Mucosa of descending colon (tissue), 3 donors: Measurements from ENCODE around the gene TSPAN32. TPM values are rescaled to one million over a fixed set of nuclear protein-coding genes. Genes with fewer than 3 reads are reported as not detected.
"Not testable (repeated sequence)": the region's sequence is repeated elsewhere in the genome, so short reads cannot be mapped to it uniquely, and the experiment has no call there.

Source experiments
- ATAC-seq: fragments of 200-7000 bp; cut with Tn5 transposase; one replicate; pipeline ENCODE4 v1.9.1; 2020; ENCODE audit warnings: mild to moderate bottlenecking, moderate library complexity
- DNase-seq, 3 donors: peaks; one replicate each; pipeline ENCODE4 v3.0.0-alpha.2; 2020
- H3K36me3 ChIP-seq: fragments of 200-600 bp; one replicate; pipeline ENCODE4 v1.8.0; 2021; ENCODE audit warnings: low read depth, mild to moderate bottlenecking
- H3K4me1 ChIP-seq: fragments of 200-600 bp; one replicate; pipeline ENCODE4 v1.8.0; 2021; ENCODE audit warnings: low read depth, mild to moderate bottlenecking
- H3K4me3 ChIP-seq: fragments of 200-600 bp; one replicate; pipeline ENCODE4 v1.8.0; 2021; ENCODE audit warnings: mild to moderate bottlenecking
- H3K9me3 ChIP-seq: fragments of 200-600 bp; one replicate; pipeline ENCODE4 v1.8.0; 2021; ENCODE audit warnings: mild to moderate bottlenecking
- CTCF ChIP-seq: fragments of 200-600 bp; IDR thresholded peaks from one replicate; pipeline ENCODE4 v1.8.0; 2022; ENCODE audit warnings: antibody characterized with exemption, mild to moderate bottlenecking
- intact Hi-C, 2 donors: fragments of 100-400 bp; cut with DNase I in 1 of 2; cut with micrococcal nuclease in 1 of 2; formaldehyde crosslinking; loops; one replicate each; pipeline versions ENCODE4 v1.11.0 to v1.11.1; 2022; cut with DNase I, micrococcal nuclease
- total RNA-seq, 3 donors: library from RNA; stranded (reverse); fragmentation: NEBNext Ultra II Directional in 2 of 3; extraction: Animal tissue kit (Norgen Biotek cat#: 25700) in 2 of 3; gene quantifications; one replicate each; pipeline versions ENCODE4 v1.2.1 to v1.2.4, GENCODE V29; 2021 to 2023
- donor health status: DM: no; HTN: no; CAD: no; lungs with moderate emphysema.
- donor health status: DM: no; HTN: no; CAD: no.
- donor health status: DM: no; HTN: yes; CAD: no.

TSPAN32 gene
- total RNA-seq, 3 donors from 2014 or later: 1.2 to 2.8 (median 2.6) TPM

DNA sequence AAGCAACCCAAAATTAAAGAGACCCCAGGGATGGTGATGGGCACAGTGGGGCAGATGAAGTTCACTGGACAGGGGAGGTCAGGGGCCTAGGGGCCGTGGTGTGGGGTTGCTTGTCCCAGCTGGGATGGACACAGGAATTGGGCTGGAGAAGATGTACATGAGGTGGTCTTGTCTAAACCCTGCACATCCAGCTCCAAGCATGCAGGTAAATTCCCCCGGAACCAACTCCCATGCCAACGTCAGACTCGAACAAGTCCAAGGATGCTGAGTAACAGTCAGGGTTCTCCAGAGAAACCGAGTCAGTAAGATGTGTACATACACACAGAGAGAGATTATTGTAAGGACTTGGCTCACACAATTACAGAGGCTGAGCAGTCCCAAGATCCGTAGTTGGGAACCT lies 28.9 kb downstream of the TSPAN32 start:
- TF ChIP-seq CTCF: no peak
- H3K9me3 ChIP-seq: peaks cover 10% of the 10 kb centered on the region
- ATAC-seq: no peak
- H3K4me1 ChIP-seq: no peaks in the 10 kb centered on the region
- H3K36me3 ChIP-seq: no peaks in the 10 kb centered on the region
- no peak overlapping the region for H3K4me3 ChIP-seq
- DNase-seq: no peak
- intact Hi-C loops: no loop called here

DNA sequence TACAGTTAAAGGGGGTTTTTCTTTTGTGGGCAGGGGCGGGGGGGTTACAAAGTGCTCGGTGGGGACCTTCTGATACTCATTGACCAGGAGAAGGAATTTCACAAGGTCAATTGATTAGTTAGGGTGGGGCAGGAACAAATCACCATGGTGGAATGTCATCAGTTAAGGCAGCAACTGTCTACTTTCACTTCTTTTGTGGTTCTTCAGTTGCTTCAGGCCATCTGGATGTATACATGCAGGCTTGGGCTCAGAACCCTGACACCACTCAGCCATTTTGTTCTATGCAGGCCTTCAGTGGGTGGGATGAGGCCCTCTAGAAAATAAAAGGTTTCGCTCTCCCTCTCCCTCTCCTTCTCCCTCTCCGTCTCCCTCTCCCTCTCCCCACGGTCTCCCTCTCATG lies 29.6 kb downstream of the TSPAN32 start:
- no peak for DNase-seq
- peaks cover 10% of the 10 kb centered on the region for H3K9me3 ChIP-seq
- no peaks in the 10 kb centered on the region for H3K4me1 ChIP-seq
- no peak for TF ChIP-seq CTCF
- H3K36me3 ChIP-seq: no peaks in the 10 kb centered on the region
- no peak overlapping the region for H3K4me3 ChIP-seq
- no peak for ATAC-seq
- intact Hi-C loops: no loop called here

DNA sequence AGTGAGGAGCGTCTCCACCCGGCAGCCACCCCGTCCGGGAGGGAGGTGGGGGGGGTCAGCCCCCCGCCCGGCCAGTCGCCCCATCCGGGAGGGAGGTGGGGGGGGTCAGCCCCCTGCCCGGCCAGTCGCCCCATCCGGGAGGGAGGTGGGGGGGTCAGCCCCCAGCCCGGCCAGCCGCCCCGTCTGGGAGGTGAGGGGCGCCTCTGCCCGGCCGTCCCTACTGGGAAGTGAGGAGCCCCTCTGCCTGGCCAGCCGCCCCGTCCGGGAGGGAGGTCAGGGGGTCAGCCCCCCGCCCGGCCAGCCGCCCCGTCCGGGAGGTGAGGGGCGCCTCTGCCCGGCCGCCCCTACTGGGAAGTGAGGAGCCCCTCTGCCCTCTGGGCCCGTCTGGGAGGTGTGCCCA lies 30.8 kb downstream of the TSPAN32 start:
- ATAC-seq, intact Hi-C loops: not testable (repeated sequence)

DNA sequence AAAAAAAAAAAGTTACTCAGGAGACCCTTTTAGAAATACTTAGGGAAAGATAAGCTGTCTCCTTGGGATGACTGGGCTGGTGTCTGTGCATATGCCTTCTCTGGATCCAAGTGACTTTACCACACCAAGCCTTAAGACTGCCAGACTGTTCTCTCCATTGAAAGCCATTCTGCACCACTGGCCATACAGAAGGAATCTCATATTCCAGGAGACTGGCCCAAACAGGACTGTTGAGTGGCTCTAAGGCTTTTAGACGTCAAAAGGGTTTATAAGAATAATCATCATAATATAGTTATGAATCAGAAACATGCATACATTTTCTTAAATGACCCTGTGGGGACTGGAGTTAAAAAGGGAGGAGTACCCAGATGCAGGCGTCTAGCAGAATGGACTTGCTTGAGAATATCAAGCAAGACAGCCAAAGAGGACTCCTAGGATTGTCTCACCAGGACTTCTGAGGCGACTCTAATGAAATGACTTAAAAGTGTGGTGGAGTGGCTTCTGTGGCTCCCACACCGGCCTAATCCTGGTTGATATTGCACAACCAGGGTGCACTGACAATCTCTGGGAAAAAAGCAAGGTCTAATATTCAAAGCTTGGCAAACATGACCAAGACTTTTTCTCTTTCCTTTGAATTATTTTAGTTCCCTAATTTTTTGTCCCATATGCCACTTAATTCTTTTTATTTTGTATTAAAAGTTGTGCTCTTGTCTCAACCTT lies 31.8 kb downstream of the TSPAN32 start:
- H3K4me1 ChIP-seq, intact Hi-C loops, H3K4me3 ChIP-seq, H3K36me3 ChIP-seq, DNase-seq, ATAC-seq: not testable (repeated sequence)
- peaks cover 10% of the 10 kb centered on the region for H3K9me3 ChIP-seq

More for the DNA sequence above, 30.8 kb downstream of the TSPAN32 start:
- peaks cover 10% of the 10 kb centered on the region for H3K9me3 ChIP-seq
- H3K4me1 ChIP-seq, DNase-seq, H3K36me3 ChIP-seq, H3K4me3 ChIP-seq: not testable (repeated sequence)

- intact Hi-C loops, ATAC-seq, DNase-seq, H3K4me1 ChIP-seq, H3K4me3 ChIP-seq, H3K36me3 ChIP-seq: not testable (repeated sequence)
- peaks cover 10% of the 10 kb centered on the region for H3K9me3 ChIP-seq
These were observed 33.5 kb downstream of the TSPAN32 start for GRCh38 chr11:2335286-2335685.

DNA sequence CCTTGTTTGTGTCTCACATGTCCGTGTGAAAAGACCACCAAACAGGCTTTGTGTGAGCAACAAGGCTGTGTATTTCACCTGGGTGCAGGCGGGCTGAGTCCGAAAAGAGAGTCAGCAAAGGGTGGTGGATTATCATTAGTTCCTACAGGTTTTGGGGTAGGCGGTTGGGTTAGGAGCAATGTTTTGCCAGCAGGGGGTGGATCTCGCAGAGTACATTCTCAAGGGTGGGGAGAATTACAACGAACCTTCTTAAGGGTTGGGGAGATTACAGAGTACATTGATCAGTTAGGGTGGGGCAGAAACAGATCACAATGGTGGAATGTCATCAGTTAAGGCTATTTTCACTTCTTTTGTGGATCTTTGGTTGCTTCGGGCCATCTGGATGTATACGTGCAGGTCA lies 36.9 kb downstream of the TSPAN32 start:
- ATAC-seq, H3K4me3 ChIP-seq, H3K9me3 ChIP-seq, H3K36me3 ChIP-seq, intact Hi-C loops, H3K4me1 ChIP-seq, DNase-seq: not testable (repeated sequence)

- TF ChIP-seq CTCF: no peak
- intact Hi-C loops: no loop called here
- ATAC-seq: no peak
These were observed 40.7 kb downstream of the TSPAN32 start for GRCh38 chr11:2342557-2342956.

GRCh38 chr11:2342981-2343380 lies 41.2 kb downstream of the TSPAN32 start:
- TF ChIP-seq CTCF: no peak
- Histone ChIP-seq H3K36me3 (no peaks in the 10 kb centered on the region), H3K4me3 (no peak overlapping the region), H3K4me1 (no peaks in the 10 kb centered on the region), H3K9me3 (no peaks in the 10 kb centered on the region)
- ATAC-seq (no peak), DNase-seq (no peak)
- intact Hi-C loops: no loop called here

More at GRCh38 chr11:2342557-2342956, 40.7 kb downstream of the TSPAN32 start:
- no peak for DNase-seq
- H3K4me1 ChIP-seq: no peaks in the 10 kb centered on the region
- H3K9me3 ChIP-seq: no peaks in the 10 kb centered on the region
- H3K36me3 ChIP-seq: no peaks in the 10 kb centered on the region
- no peak overlapping the region for H3K4me3 ChIP-seq
